Thyroid gland (tissue), 4 donors: ENCODE data around the gene NELFA.

Experiments used
- CTCF ChIP-seq, 6 experiments: fragments of 200-600 bp in 3 of 6; fragments of 450-650 bp in 3 of 6; sonication (generic) in 3 of 6; IDR thresholded peaks; one replicate each; pipeline ENCODE4 v1.5.1; 2016 to 2019; ENCODE audit warnings: antibody characterized with exemption in 6 of 6, mild to moderate bottlenecking in 2 of 6, inconsistent platforms in 1 of 6, moderate library complexity in 1 of 6
- POLR2A ChIP-seq, 2 donors: fragments of 450-650 bp; IDR thresholded peaks; one replicate each; pipeline ENCODE4 v1.6.1; 2017; ENCODE audit warnings: antibody characterized with exemption in 2 of 2, mild to moderate bottlenecking in 2 of 2, moderate library complexity in 1 of 2

DNA sequence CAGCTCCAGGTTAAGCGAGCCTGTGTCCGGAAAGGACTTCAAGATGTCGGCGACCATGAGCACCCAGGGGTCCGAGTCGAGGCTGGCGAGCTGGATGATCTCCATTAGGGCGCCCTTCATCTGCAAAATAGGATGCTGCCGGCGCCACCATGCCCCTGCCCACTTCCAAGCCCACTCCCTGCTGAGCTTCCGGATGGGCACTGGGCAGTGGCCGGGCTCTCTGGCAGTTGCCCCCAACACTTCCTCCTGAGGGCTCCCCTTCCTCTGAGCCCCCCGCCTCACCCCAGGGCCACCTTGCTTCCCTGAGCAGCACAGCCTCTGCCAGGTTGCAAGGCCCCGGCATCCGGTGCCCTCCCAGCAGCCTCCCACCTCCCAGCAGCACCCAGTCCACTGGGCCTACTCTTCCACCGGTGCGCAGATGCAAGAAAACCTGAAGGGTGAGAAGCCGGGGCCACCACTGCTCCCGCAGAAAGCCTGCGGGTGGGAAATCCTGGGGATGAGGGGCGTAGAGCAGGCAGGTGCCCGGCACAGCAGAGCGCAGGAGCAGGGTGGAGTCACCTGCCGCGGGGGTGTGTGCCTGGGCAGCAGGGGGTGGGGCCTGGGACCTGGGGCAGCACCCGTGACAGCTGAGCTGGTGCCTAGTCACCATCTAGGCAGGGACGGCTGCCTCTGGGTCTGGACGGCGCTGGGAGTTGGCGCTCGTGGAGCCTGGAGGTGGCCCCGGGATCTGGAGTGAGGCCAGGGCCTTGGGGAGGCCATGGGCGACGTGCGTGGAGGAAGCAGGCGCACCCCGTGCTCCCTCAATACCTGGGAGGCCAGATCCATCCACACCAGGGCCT is 17.0 kb downstream of the NELFA start:
- no peak for TF ChIP-seq CTCF (IDR thresholded peaks at IDR 0.05)
- no peak for TF ChIP-seq POLR2A (IDR thresholded peaks at IDR 0.05)
